ENCODE data around the gene AKNAD1. TPM values are rescaled to one million over a fixed set of nuclear protein-coding genes. Genes with fewer than 3 reads are reported as not detected.

AKNAD1 gene
- total RNA-seq, 1 donor from 2014 or later, result 0.70 TPM

DNA sequence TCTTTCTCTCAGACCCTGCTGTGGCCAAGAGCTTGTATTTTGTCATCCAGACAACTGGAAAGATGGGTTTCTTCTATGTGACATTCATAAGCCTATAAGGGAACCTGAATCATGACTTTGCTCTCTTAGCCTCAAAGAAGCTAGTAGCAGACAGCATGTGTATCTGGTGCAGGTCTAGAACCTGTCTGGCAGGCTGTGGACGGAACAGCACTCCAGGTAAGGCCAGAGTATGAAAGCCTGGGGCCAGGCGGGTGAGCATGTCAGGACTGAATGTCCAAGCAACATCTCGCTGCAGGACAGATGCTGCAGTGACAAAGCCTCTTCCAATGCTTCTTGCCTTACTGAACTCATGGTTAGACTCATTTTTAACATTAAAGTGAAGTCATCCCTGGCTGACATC, 32.8 kb downstream of the AKNAD1 start:
- TF ChIP-seq, protein P1, sequence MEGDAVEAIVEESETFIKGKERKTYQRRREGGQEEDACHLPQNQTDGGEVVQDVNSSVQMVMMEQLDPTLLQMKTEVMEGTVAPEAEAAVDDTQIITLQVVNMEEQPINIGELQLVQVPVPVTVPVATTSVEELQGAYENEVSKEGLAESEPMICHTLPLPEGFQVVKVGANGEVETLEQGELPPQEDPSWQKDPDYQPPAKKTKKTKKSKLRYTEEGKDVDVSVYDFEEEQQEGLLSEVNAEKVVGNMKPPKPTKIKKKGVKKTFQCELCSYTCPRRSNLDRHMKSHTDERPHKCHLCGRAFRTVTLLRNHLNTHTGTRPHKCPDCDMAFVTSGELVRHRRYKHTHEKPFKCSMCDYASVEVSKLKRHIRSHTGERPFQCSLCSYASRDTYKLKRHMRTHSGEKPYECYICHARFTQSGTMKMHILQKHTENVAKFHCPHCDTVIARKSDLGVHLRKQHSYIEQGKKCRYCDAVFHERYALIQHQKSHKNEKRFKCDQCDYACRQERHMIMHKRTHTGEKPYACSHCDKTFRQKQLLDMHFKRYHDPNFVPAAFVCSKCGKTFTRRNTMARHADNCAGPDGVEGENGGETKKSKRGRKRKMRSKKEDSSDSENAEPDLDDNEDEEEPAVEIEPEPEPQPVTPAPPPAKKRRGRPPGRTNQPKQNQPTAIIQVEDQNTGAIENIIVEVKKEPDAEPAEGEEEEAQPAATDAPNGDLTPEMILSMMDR (IDR thresholded peaks at IDR 0.05), result no peak
- Mint-ChIP-seq H3K27ac (ENCODE audit: unreplicated experiment) (no peak overlapping the region), H3K36me3 (ENCODE audit: unreplicated experiment) (peaks cover 3% of the 10 kb centered on the region), H3K4me3 (ENCODE audit: unreplicated experiment) (no peak overlapping the region), H3K4me1 (ENCODE audit: unreplicated experiment) (peaks cover 22% of the 10 kb centered on the region), H3K27me3 (ENCODE audit: unreplicated experiment) (no peaks in the 10 kb centered on the region), H3K9me3 (ENCODE audit: unreplicated experiment) (no peaks in the 10 kb centered on the region)
- DNase-seq (ENCODE audit: extremely low spot score, unreplicated experiment), result no peak

DNA sequence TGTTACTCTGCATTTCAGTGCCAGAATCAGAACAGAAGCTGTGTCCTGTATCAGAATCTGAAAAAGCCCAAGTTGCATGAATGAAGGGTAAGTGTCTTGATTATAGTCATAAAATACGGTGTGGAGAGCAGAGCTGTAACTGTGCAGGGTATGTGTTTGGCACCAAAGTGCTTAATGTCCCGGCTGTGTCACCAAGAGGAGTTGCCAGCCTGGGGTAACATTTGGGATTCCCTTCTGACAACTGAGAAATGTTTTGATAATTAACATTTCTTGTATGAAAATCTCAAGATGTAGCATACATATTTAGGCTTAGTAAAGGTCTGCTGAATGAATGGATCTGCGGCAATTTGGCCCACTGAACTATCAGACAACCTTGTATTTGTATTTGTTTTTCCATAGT, 33.3 kb downstream of the AKNAD1 start:
- no peaks in the 10 kb centered on the region for H3K9me3 Mint-ChIP-seq (ENCODE audit: unreplicated experiment)
- no peak overlapping the region for H3K4me3 Mint-ChIP-seq (ENCODE audit: unreplicated experiment)
- DNase-seq (ENCODE audit: extremely low spot score, unreplicated experiment), result no peak
- H3K27me3 Mint-ChIP-seq (ENCODE audit: unreplicated experiment), result no peaks in the 10 kb centered on the region
- TF ChIP-seq, protein P1 (IDR thresholded peaks at IDR 0.05), result no peak
- H3K36me3 Mint-ChIP-seq (ENCODE audit: unreplicated experiment), result peaks cover 3% of the 10 kb centered on the region
- no peak overlapping the region for H3K27ac Mint-ChIP-seq (ENCODE audit: unreplicated experiment)
- peaks cover 18% of the 10 kb centered on the region for H3K4me1 Mint-ChIP-seq (ENCODE audit: unreplicated experiment)

DNA sequence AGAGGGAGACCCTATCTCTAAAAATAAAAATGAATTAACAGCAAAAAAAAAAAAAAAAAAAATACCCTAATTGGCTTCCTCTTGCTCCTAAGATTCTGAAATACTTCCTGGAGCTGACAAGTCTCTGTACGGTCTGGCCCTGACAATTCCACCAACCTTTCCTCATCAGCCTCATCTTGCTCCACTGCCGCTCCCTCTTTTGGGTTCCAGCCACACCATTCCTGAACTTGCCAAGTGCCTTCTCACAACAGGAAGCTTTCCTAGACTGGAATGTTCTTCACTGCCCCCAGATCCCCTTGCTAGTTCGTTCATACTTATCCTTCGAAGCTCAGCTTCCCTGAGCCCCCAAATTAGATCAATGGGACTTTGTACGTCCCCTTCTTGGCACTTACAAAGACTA, 37.0 kb downstream of the AKNAD1 start:
- Mint-ChIP-seq H3K27me3 (ENCODE audit: unreplicated experiment) (no peaks in the 10 kb centered on the region), H3K36me3 (ENCODE audit: unreplicated experiment) (peaks cover 3% of the 10 kb centered on the region), H3K27ac (ENCODE audit: unreplicated experiment) (no peak overlapping the region), H3K4me3 (ENCODE audit: unreplicated experiment) (no peak overlapping the region), H3K9me3 (ENCODE audit: unreplicated experiment) (no peaks in the 10 kb centered on the region), H3K4me1 (ENCODE audit: unreplicated experiment) (peaks cover 35% of the 10 kb centered on the region)
- no peak for DNase-seq (ENCODE audit: extremely low spot score, unreplicated experiment)
- TF ChIP-seq, protein P1 (IDR thresholded peaks at IDR 0.05), result no peak

DNA sequence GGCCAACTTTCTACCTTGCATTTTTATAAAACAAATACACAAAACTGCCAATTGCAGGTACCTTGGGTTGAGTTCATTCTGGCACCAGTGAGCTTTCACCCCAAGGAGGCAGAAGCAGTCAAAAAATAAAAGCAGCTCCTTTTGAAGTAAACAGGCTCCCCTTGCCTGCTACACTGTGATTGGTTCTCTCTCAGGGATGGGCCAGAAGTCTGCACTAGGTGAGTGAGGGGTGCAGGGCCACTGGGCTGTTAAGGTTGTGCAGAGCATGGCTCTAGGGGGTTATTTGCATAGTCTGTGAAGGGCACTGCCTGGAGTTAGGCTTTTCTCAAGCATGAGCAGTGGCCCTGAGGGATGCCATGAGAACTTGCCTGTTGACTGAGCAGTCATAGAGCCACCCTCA, 39.1 kb downstream of the AKNAD1 start:
- TF ChIP-seq, protein P1 (IDR thresholded peaks at IDR 0.05), result no peak
- Mint-ChIP-seq H3K27me3 (ENCODE audit: unreplicated experiment) (no peaks in the 10 kb centered on the region), H3K9me3 (ENCODE audit: unreplicated experiment) (no peaks in the 10 kb centered on the region), H3K4me1 (ENCODE audit: unreplicated experiment) (peaks cover 48% of the 10 kb centered on the region), H3K36me3 (ENCODE audit: unreplicated experiment) (no peaks in the 10 kb centered on the region), H3K27ac (ENCODE audit: unreplicated experiment) (peak overlapping the region; percentile 100), H3K4me3 (ENCODE audit: unreplicated experiment) (peak overlapping the region; percentile 29)
- no peak for DNase-seq (ENCODE audit: extremely low spot score, unreplicated experiment)

DNA sequence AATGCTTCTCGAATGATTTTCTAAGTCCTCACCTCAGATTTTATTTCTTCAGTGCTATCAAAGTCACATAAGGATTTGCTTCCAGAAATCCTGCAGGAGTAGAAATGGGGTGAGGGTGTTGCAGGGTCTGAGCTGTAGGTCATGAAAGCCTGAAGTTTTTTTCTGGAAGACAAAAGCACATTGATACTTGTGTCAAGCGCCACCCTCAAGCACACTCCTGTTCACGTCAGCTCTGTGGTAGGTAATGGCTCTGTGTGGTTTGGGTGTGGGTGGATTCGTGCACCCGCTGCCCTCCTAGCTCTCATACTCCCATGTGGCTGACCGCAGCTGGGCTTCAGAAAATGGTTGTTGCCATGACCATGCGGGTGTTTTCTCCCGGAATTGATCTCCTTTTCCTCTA, 39.9 kb downstream of the AKNAD1 start:
- Mint-ChIP-seq H3K27me3 (ENCODE audit: unreplicated experiment) (no peaks in the 10 kb centered on the region), H3K27ac (ENCODE audit: unreplicated experiment) (peak overlapping the region; percentile 100), H3K36me3 (ENCODE audit: unreplicated experiment) (no peaks in the 10 kb centered on the region), H3K4me1 (ENCODE audit: unreplicated experiment) (peaks cover 48% of the 10 kb centered on the region), H3K4me3 (ENCODE audit: unreplicated experiment) (peak overlapping the region; percentile 66), H3K9me3 (ENCODE audit: unreplicated experiment) (no peaks in the 10 kb centered on the region)
- TF ChIP-seq, protein P1 (IDR thresholded peaks at IDR 0.05), result no peak
- no peak for DNase-seq (ENCODE audit: extremely low spot score, unreplicated experiment)
